Stimulated activated CD4-positive, alpha-beta T cell treated with anti-CD3 and anti-CD28 coated beads, Interleukin-15, amount 100 ng/mL, for 1 hour (primary cell): ENCODE results near the gene R3HDML.

Experiments
- DNase-seq, 2 donors: peaks; one replicate each; pipeline ENCODE4 v3.0.0-alpha.2; 2020; ENCODE audit warnings: low read depth in 1 of 2, low spot score in 1 of 2

The R3HDML gene

DNA sequence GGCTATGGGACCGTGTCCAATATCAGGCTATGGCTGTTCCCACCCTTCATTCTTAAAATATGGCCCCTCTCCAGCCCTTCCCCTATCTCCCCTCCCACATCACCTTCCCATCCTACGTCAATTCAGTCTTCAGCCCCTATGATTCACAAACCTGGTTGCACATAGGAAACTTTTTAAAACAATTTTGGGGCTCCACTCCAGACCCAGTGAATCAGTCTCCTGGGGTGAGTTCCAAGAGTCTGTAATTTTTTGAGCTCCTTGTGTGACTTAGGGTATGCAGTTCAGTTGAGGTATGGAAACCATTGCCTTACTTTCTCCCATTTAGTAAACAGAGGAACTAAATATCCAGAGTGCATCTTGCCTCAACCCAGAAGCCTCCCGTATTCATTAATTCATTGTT is 24.2 kb downstream of the R3HDML start:
- DNase-seq: no peak

- DNase-seq: no peak
Observed at GRCh38 chr20:44362466-44362940, 25.7 kb downstream of the R3HDML start.

DNA sequence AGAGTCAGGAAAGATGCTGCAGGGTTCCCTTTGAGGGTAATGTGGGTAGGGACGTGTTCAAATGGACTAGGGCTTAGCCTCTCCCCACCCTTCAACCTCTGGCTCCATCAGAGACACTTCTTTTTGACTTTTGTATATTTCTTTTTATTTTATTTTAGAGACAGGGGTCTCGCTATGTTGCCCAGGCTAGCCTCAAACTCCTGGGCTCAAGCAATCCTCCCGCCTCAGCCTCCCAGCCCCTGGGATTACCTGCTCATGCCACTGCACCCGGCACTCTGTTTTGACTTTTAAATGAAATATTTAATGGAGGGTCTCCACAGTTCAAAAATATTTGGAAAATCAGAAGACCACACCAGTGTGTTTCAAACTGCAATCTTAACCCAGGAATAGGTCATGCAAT is 27.2 kb downstream of the R3HDML start:
- no peak for DNase-seq

DNA sequence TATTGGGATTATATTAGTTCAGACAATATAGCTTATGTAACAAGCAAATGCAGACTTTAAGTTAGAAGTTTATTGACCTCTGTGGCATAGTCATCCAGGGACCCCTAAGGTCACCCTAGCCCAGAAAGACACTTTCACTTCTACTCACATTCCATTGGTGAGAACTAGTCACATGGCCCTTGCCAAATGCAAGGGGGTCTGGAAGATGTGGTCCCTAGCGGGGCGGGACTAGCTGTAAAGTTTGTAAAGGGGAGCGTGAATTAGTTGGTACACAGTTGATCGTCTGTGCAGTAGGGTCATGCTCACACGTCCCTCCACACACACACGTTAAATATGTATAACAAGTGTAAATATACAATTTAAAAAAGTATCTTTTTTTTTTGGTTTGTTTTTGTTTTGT is 27.9 kb downstream of the R3HDML start:
- DNase-seq: no peak

DNA sequence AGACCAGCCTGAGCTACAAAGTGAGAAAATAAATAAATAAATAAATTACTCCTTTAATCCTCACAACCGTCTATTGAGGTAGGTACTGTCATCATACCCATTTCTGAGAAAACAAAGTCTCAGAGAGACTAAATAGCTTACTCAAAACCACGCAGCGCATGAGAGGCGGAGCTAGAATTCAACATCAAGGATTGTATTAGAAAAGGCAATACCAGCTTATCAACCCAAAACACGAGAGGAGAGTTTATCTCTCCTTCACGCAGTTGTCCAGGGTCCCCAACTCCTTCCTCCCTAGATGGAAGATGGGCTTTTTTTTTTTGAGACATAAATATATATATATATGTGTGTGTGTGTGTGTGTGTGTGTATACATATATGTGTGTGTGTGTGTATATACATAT is 30.9 kb downstream of the R3HDML start:
- DNase-seq: no peak

DNA sequence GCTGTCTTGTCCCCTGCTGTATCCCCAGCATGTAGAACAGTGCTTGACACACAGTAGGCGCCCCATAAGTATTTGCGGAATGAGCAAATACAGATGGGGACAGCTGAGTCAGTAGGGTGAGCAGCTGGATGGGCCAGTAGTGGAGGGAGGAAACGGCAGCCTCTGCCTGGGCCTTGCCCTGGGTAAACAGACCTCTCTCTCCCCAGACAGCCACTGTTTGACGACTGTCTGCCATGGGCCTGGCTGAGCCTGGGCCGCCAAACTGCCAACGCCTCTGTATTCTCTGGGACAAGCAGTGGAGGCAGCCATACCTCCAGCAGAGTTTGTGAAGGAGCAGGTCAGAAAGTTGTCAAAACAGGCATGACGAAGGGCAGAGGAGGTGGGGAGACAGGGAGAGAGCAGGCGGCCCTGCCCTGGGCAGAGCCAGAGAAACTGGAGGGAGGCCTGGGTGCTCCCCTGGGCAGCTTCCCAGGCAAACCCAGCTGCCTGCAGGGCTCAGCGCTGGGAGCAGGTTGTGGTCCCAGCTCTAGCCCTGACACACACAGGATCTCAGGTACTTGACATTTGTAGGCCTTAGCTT is 33.9 kb downstream of the R3HDML start:
- no peak for DNase-seq

GRCh38 chr20:44382641-44383040 is 45.8 kb downstream of the R3HDML start:
- DNase-seq: no peak

- DNase-seq: peak; percentile 60 to 81
Observed at GRCh38 chr20:44384423-44385027, 47.7 kb downstream of the R3HDML start.

DNA sequence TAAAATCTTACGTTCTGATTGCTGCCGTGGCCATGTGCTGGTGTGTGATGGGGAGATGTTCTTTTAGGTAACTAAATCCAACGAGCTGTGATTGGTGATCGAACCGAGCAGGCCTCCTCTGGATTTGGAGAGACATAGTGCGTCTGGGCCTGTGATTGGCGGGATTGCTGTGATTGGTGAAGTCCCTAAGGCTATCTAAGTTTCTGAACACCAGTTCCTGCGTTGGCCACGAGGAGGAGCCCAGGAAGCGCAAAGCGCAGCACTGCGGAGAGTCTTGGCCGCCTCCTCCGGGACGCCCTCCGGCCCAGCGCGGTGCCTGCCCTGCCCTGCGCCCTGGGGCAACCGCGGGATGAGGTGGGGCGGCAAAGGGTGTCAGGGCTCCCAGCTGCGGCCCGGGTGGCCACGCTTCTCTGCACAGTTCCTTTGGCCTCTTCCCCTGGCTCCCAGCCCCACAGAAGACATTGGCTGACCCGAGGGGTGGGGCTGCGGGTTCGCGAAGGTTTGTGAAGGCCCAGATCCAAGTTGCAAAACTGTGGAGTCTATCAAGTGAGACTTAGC is 51.7 kb downstream of the R3HDML start:
- DNase-seq: peak in 1 of 2 donors; percentile 49

GRCh38 chr20:44389871-44390270 is 53.0 kb downstream of the R3HDML start:
- DNase-seq: no peak

GRCh38 chr20:44390280-44390679 is 53.4 kb downstream of the R3HDML start:
- no peak for DNase-seq

- no peak for DNase-seq
Observed at GRCh38 chr20:44392088-44392775, 55.4 kb downstream of the R3HDML start.

- DNase-seq: no peak
Observed at GRCh38 chr20:44392776-44393607, 56.1 kb downstream of the R3HDML start.

- no peak for DNase-seq
Observed at GRCh38 chr20:44393608-44394451, 57.0 kb downstream of the R3HDML start.

DNA sequence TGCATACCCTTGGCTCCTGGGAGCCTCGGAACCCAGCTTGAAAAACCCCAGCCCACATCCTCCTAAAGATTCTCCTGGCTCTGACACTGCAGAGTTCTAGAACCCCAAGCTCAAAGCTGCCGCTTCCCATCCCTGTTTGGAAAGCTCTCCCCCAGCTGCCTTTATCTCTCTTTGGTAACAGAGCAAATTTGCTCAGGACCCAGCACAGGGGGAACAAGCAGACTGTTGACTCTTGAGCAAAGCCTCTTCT is 57.5 kb downstream of the R3HDML start:
- no peak for DNase-seq

GRCh38 chr20:44394702-44395460 is 58.0 kb downstream of the R3HDML start:
- DNase-seq: no peak

DNA sequence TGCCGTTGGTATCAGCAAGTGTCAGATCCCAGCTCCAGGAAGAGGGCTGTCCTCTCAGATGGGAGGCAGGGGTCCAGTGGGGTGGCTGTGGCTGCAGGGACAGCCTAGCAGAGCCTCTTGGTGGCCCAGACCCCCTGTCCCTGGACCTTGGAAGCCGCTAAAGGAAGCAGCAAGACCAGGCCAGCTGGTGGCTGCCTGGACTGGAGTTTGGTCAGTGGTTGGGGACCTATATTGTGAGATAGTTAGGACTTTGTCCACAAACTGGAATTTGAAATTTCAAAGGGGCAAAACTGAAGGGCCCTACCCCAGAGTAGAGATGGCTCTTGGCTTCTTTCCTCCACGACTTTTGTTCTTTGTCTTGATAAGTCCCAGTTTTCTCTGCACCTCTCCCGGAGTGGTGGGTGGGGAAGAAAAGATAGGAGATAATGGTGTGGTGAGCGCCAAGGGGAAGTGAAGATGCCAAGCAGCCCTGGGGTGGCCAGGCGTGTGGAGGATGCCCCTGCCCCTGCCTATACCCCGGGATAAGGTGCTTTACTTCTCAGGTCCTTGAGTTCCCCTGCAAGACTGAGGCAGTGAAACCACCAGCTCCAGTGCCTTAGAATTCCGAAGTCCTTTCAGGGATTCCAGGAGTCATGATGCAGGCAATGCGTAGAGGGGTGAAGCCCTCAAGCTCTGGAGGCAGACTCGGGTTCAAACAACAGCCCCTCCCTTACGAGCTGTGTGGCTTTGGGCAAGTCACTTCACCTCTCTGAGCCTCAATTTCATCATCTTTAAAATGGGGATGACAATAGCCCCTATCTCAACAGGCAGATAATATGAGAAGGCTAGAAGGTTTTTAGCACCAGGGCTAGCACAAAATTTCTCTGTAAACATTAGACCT is 58.9 kb downstream of the R3HDML start:
- DNase-seq: no peak

DNA sequence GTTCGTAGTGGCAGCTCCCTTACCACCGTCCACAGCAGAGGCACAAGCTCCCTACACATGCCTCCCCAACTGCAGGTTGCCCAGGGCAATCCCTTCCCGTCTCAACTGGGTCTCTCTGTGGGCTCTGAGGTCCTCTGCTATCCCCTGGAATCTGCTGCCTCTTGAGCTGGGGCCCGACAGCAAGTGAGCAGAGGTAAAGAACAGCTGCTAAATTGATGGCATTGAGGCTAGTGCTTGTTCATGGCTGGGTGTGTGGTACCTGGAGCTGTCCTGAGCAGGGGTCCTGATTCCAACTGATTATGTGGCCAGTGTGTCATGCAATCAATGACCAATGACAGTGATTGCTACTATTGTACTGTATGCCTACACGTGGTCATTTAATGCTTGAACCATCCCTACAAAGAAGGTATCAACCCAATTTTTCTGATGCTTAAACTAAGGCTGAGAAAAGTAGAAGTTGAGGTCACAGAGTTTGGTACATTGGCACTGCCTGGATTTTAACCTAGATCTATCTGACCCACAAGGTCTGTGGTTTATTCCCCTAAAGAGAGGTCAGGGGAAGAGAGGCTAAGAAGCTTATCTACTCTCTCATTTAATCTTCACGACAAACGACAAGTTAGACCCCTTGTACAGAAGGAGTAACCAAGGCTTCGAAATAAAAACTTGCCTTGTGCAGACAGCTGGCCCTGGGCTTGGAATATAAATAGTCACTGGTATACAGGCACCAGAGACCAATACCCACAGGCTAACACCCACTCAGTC is 59.7 kb downstream of the R3HDML start:
- no peak for DNase-seq
